Stimulated activated CD4-positive, alpha-beta T cell treated with anti-CD3 and anti-CD28 coated beads, TNF-alpha, amount 100 ng/mL, for 48 hours (primary cell): ENCODE data around the gene NDC1.
A peak's percentile ranks its signal among the peaks of the same experiment; 100 is the strongest.
"Not testable (repeated sequence)": the region's sequence is repeated elsewhere in the genome, so short reads cannot be mapped to it uniquely, and the experiment has no call there.

Source experiments
- DNase-seq, 3 donors: peaks; one replicate each; pipeline ENCODE4 v3.0.0-alpha.2; 2020; ENCODE audit warnings: low read depth in 3 of 3

The NDC1 gene

DNA sequence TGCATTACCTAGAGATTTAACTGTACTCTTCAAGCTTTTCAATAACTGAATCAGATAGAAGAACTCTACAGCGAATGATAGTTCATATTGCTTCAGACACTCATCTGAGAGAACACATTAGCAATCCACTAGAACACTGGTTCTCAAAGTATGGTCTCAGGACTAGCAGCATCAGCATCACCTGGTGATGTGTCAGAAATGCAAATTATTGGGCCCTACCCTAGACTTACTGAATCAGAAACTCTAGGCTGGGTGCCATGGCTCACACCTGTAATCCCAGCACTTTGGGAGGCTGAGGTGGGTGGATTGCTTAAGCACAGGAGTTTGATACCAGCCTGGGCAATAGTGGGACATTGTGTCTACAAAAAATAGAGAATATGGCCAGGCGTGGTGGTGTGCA, 74.2 kb downstream of the NDC1 start:
- DNase-seq, result no peak

DNA sequence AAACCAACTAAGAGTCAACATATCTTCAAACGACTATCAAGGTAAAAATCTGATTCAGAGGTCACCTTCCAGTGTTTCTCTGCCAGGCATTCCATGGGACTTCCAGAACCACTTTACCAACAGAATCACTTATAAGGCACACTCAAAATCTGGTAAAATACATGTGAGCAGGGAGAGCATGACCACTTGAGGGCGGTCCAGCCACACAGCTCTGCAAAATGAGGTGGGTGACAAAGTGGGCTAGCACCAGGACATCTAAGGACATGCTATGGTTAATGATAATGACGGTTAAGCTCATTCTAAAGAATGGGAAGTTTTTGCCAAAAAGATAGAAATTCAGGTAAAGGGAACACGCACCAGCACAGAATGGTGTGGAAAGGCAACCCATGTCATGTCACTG, 74.6 kb downstream of the NDC1 start:
- no peak for DNase-seq

DNA sequence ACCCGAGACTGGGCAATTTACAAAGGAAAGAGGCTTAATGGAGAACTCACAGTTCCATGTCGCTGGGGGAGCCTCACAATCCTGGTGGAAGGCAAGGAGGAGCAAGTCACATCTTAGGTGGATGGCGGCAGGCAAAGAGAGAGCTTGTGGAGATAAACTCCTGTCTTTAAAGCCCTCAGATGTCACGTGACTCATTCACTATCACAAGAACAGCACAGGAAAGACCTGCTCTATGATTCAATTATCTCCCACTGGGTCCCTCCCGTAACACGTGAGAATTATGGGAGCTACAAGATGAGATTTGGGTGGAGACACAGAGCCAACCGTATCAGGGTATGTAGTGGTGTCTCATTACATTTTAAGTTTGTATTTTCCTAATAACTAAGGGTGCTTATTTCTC, 77.6 kb downstream of the NDC1 start:
- DNase-seq, result not testable (repeated sequence)

DNA sequence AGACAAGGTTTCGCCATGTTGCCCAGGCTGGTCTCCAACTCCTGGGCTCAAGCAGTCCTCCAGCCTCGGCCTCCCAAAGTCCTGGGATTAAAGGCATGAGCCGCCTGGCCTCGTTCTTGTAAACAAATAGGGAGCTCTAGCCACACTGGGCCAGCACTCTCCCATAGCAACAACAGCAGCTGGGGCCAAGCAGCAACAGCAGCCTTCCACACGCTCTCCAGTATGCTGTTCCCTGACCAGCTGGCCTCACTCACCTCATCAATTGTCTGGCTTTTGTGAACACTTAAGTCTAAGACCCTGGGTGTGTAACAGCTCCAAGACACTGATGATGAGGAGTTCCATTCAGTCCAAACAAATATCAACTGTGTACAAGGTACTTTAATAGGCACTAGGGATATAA, 82.2 kb downstream of the NDC1 start:
- DNase-seq, result no peak

DNA sequence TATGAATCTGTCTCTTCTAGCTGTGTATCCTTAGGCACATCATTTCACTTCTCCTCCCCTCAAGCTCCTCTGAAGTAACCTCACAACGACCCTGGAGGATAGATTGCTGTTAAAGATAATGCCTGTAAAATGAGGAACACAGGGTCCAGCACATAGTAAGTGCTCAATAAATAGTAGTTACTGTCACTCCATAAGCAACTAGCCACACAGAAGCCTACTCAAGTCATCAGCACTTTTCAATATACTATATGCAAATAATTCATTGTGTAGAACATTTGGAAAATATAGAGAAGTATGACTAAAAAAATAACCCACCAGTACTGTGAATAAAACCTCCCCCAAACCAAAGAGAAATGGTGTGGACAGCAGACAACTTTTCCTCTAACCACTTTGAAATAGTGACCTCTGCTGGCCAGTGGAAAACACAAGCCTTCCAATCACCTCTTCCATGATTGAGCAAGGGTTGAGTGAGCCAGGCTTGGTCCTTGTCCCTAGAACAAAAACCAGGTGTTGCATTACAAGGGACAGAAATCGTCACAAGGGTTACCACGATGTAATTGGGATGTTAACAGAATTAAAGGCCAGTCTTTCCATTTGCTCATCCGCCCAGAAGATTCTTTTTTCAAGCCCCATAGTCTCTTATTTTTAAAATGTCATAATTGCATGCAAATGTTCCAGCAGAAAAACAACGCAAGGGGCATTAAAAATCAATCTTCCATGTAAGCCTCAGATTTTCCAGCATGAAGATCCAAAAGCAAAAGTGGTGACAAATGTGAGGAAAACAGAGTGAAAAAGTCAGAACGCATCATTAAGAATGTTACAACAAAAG, 83.4 kb downstream of the NDC1 start:
- DNase-seq, result no peak

GRCh38 chr1:53752281-53752680, 85.8 kb downstream of the NDC1 start:
- DNase-seq, result no peak

- no peak for DNase-seq
Observed at GRCh38 chr1:53747841-53748240, 90.3 kb downstream of the NDC1 start.

- no peak for DNase-seq
Observed at GRCh38 chr1:53740621-53741105, 97.4 kb downstream of the NDC1 start.

GRCh38 chr1:53739109-53739681, 98.9 kb downstream of the NDC1 start, which contains the start of gene GLIS1:
GLIS1 (minus strand) TSS chr1:53739164; CDS start chr1:53738064, 1,100 bp downstream.
- peak; percentile 18 to 43 (median 31) for DNase-seq

DNA sequence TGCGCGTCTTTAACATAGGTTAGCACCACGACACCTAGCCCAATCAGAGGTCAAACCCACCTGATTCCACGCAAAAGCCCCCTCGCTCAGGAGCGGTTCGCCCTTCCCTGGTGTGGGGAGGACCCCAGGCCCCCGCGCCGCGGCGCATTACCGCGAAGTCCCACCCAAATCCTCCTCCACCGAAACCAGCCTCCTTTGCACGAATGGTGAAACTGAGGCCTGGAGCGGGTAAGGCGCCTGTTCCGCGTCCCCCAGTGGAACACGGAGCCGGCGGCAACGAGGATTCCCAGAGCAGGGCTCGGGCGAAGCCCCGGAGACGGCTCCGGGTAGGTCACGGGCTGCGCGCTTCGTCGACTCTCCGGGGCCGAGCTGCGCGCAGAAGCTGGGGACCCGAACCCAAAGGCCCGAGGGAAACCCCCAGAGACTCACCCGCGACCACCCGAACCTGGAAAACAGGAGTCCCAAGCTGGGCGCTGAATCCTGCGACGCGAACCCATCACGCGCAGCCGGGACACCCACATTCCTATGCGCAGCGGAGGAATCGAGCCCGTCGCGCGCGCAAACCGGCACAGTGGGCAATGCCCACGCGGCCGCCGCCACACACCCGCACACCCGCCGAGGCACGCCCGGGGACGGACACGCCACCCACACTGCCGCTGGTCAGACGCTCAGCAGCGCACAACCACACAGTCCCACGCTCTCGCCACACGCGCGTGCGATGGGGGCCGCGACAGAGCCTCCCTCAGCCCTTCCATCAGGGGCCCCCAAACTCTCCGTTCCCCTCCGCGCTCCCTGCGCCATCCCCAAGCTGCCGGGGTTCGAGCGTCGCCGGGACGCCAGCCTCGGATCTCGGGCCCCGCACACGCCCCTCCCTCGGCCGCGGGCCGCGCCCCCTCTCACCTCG, 99.6 kb downstream of the NDC1 start:
- no peak for DNase-seq

GRCh38 chr1:53737648-53738204, 100.4 kb downstream of the NDC1 start:
- no peak for DNase-seq

GRCh38 chr1:53736290-53736689, 101.8 kb downstream of the NDC1 start:
- no peak for DNase-seq

DNA sequence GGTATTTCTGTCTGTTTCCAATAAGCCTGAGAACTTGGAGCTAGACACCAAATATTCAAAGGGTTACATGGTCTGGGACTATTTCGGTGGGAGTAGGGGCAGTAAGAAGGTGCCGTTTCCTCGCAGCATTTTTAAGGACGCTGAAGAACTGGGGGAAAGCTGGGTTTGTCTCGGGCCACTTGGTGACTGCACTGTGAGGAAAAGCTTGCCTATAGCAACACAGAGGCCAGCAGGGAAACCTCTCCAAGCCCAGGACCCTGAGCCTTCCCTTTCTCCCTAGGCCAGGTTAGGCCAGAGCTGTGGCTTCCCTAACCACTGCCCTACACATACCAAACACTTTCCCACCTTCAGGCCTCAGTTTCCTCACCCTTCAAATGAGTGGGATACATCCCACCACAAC, 102.4 kb downstream of the NDC1 start:
- no peak for DNase-seq

DNA sequence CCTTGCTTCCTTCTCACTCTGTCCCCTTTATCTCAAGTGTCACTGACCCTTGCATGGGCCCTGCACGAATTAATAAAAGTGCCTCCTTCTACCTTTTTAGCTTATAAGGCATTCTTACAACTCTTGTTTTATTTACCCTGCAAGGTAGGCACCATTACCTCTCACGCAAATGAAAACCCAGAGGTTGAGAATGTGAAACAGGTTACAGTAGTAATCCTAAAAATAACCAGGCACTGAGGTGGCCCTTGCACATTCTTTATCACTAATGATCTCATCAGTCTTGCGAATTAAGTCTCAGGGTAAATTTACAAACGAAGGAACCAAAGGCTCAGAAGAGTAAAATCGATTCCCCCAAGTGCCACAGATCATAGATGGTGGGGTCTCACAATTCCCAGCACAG, 102.8 kb downstream of the NDC1 start:
- DNase-seq, result no peak

DNA sequence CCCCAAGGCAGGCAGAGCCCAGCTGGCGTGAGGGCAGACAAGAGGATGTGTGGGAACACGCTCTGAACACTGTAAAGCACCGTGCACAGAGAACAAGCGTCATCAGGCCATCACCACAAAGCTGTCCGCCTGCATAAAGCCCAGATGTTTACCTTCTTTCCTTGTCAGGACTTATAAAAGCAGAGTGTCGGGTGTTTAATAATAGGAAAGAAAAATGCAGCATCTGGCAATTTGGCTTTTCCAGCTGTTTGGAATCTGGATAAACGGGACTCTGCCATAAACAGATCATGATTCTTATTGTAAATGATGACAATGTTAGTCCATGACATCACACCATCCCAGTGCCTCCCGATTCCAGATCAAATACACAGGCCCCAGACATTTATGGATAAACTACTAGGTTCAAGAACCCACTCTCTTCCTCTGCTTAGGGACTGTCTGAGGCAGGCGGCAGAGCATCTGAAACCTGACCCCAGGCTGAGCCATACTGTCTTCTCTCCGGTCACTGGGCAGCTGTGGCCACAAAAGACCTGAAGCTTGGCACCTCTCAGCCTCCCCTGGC, 103.4 kb downstream of the NDC1 start:
- no peak for DNase-seq

- DNase-seq, result no peak
Observed at GRCh38 chr1:53733975-53734649, 104.0 kb downstream of the NDC1 start.

DNA sequence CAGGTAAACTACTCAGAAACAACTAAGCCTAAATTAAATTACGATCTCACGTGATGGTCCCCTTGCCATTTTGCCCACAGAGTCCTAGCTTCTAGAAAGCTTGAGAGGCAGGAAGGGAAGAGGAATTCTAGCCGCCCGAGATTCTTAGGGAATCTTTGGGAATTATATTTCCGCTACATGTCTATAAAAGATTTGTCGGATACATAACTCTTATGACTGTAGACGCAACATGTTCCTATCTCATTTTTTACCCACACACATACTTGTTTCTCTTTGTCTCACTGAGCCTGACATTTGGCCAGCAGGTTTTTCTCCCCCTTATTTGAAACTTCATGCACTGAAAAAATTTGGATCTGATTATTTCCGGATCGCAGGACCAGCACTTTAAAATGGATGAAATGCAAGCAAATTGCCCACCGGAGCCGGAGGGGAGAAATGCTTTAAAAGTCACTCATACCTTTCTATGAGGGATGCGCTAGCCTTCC, 104.6 kb downstream of the NDC1 start:
- DNase-seq, result no peak

DNA sequence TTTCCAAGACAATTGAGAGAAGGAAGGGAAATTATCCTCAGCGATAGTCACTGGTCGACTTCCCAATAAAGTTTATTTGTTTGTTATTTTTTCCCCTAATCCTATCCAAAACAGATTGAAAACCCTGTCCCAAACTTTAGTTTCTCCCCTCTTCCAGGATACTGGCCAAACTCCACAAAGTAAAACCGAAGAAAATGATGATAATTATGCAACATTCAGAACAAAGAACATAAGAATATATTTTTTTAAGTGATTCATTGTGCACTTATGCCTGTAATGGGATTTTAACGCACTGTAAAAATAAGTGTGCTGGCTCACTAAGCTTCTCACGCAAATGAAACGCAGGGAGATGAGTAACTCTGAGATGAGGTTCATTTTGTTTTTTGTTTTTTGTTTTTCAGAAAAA, 105.2 kb downstream of the NDC1 start:
- DNase-seq, result no peak

DNA sequence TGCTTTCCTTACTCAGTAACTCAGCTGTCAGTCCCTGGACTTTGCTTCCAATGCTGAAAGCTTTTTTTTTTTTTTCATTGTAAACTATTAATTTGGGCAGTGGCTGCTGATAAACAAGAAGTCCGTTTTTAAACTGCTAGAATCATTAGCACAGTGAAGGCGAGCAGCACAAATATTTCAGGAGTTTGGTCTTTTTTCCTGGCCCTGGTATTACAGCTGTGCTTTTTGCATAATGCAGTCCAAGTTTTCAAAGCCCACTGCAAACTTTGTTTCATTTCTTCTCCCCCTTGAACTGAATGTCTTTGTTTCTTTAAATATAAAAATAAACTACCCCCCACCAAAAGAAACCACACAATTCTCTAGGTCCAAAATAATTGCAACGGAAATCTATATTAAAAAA, 105.7 kb downstream of the NDC1 start:
- DNase-seq, result no peak

- no peak for DNase-seq
Observed at GRCh38 chr1:53731779-53732305, 106.3 kb downstream of the NDC1 start.
